GM12872 (cell line): Measurements from ENCODE around the gene TRIM40.

ENCODE experiments used
- TF ChIP-seq, protein P1 (sequence below): IDR thresholded peaks from 3 replicates; pipeline ENCODE4 v1.5.1; 2011; ENCODE audit warnings: low read depth, mild to moderate bottlenecking, low read length, moderate library complexity; ENCODE audit not compliant: insufficient read depth

Gene TRIM40

DNA sequence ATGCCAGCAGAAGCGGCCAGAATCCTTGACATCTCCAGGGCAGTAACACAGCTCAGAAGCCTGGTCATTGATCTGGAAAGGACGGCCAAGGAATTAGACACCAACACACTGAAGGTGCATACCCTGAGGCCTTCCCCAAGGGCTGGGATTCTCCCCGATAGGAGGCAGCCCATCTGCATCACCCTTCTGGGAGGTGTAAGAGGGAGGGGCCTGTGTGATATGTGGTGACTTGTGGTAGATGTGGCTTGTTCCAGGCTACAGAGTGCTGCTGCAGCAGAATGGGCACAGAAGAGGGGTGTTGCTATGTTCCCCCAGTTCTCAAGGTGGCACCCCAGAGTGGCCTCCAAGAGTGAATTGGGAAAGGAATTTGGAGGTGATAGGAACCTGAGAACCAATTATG is 11.2 kb downstream of the TRIM40 start:
- TF ChIP-seq, protein P1, sequence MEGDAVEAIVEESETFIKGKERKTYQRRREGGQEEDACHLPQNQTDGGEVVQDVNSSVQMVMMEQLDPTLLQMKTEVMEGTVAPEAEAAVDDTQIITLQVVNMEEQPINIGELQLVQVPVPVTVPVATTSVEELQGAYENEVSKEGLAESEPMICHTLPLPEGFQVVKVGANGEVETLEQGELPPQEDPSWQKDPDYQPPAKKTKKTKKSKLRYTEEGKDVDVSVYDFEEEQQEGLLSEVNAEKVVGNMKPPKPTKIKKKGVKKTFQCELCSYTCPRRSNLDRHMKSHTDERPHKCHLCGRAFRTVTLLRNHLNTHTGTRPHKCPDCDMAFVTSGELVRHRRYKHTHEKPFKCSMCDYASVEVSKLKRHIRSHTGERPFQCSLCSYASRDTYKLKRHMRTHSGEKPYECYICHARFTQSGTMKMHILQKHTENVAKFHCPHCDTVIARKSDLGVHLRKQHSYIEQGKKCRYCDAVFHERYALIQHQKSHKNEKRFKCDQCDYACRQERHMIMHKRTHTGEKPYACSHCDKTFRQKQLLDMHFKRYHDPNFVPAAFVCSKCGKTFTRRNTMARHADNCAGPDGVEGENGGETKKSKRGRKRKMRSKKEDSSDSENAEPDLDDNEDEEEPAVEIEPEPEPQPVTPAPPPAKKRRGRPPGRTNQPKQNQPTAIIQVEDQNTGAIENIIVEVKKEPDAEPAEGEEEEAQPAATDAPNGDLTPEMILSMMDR = no peak

- TF ChIP-seq, protein P1 = 0 out of 3 replicates have a peak, but pooled peaks have one; percentile 8
Observed at GRCh38 chr6:30149234-30149633, 13.3 kb downstream of the TRIM40 start.

GRCh38 chr6:30149858-30150550 is 14.1 kb downstream of the TRIM40 start:
- TF ChIP-seq, protein P1 = no peak

DNA sequence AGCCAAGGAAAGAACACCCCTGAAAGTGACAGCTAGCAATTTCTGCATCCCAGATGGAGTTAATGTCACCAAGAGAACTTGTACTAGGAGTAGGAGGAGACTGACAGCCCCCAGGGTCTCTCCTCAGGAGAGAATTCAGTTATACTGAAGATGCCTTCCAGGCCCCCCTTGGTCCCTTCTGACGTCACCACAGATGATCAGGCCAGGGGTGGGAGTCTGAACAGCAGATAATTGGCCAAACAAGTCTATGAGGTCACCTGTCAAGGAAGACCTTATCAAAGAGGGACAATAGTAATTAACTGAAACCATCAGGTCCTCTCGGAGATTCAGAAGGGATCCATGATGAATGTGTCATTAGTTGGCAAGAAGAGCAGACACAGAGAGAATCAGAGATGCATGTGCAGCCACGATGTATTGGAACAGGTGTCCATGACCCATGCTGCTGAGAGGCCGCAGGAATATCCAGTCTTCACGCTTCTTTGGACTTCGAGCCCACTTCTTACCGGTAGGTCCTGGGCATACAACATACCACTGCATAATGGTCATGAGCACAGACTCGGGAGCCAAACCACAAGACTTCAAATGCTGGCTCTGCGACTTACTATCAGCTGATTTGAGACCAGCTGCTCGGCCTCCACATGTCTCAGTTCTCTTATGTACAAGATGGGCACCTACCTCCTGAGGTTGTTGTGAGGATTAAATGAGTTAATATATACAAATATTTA is 14.9 kb downstream of the TRIM40 start:
- TF ChIP-seq, protein P1 = no peak

GRCh38 chr6:30151580-30151979 is 15.6 kb downstream of the TRIM40 start:
- TF ChIP-seq, protein P1 = no peak

DNA sequence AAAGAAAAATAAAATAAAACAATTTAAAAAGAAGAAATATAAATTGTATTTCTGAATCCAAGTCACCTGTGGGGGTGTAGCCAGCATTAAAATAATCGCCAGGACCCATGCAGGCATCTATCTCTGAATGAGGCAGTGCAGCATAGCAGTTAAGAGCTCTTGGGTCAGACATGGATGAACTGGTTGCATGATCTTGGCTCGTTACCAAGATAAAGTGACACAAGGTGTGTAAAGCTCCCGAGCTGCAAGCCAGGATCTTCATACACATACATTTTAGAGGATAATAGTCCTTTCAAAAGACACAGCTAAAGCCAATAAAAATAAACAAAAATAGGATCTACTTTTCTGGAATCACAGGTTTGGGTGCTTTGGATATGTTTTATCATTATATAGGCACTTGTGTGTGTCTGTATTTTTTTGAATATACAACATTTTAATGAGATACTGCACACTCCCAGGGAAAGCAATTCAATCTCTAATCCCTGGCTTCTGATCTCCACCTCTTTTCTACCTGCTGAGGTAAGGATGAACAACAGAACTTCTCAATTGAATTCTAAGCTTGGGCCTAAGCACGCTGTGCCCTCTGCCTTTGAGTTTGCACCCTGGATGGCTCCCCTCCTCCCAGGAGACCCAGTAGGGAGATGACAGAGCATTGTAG is 16.2 kb downstream of the TRIM40 start:
- TF ChIP-seq, protein P1 = no peak

GRCh38 chr6:30152910-30153610 is 17.1 kb downstream of the TRIM40 start:
- TF ChIP-seq, protein P1 = no peak
